GM18511 (cell line): Measurements from ENCODE around the gene BTNL3.
"Not testable (repeated sequence)": the region's sequence is repeated elsewhere in the genome, so short reads cannot be mapped to it uniquely, and the experiment has no call there.

Experiments
- ATAC-seq: cut with Tn5 transposase; IDR thresholded peaks from one replicate; pipeline ENCODE4 v1.9.1; 2021; ENCODE audit warnings: mild to moderate bottlenecking, moderate library complexity; ENCODE audit not compliant: unreplicated experiment

Gene BTNL3

DNA sequence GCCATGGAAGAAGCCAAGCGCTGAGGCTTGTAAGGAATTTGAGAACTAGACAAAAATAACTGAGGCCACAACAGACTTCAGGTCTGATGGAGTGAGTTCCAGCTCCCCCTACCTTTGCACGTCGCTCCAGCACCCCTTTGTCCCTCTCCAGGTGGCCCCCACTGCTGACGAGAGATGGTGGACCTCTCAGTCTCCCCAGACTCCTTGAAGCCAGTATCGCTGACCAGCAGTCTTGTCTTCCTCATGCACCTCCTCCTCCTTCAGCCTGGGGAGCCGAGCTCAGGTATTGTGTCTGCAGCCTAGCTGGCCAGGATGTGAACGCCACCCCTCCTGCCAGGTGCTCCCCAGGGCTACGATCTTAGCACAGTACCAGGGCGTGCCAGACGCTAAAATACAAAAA, 56.7 kb downstream of the BTNL3 start:
- no peak for ATAC-seq

DNA sequence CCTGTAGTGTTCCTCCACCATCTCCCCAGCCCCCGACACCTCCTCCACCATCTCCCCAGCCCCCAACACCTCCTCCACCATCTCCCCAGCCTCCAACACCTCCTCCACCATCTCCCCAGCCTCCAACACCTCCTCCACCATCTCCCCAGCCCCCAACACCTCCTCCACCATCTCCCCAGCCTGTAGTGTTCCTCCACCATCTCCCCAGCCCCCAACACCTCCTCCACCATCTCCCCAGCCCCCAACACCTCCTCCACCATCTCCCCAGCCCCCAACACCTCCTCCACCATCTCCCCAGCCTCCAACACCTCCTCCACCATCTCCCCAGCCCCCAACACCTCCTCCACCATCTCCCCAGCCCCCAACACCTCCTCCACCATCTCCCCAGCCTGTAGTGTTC, 57.2 kb downstream of the BTNL3 start:
- ATAC-seq: not testable (repeated sequence)

DNA sequence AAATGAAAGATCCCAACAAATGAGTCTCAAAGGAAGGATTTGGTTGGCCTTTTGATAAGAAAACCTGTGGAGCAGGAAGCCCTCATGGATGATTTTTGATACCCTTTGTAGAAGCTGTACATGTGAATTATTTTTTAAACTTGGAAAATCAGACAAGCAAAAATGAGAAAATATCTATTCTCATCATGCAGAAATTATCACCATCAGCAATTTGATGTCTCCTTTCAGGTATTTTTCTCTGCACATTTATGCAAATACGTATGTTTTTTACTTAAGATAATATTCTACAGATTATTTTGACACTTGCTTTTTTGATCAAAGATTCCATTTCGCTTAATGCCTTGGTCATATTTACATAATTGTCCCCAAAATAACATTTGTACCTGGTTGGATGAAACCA, 58.6 kb downstream of the BTNL3 start:
- ATAC-seq: no peak

DNA sequence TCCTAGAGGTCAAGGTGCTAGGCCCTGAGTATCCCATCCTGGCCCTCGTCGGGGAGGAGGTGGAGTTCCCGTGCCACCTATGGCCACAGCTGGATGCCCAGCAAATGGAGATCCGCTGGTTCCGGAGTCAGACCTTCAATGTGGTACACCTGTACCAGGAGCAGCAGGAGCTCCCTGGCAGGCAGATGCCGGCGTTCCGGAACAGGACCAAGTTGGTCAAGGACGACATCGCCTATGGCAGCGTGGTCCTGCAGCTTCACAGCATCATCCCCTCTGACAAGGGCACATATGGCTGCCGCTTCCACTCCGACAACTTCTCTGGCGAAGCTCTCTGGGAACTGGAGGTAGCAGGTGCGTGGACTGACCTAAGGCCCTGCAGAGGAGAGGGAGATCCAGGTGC, 59.3 kb downstream of the BTNL3 start:
- no peak for ATAC-seq

DNA sequence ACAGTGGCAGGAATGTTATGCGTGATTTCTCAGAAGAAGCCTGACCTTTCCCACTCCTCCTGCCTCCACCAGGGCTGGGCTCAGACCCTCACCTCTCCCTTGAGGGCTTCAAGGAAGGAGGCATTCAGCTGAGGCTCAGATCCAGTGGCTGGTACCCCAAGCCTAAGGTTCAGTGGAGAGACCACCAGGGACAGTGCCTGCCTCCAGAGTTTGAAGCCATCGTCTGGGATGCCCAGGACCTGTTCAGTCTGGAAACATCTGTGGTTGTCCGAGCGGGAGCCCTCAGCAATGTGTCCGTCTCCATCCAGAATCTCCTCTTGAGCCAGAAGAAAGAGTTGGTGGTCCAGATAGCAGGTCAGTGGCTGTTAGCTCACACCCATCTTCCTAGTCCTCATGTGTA, 61.4 kb downstream of the BTNL3 start:
- ATAC-seq: no peak

DNA sequence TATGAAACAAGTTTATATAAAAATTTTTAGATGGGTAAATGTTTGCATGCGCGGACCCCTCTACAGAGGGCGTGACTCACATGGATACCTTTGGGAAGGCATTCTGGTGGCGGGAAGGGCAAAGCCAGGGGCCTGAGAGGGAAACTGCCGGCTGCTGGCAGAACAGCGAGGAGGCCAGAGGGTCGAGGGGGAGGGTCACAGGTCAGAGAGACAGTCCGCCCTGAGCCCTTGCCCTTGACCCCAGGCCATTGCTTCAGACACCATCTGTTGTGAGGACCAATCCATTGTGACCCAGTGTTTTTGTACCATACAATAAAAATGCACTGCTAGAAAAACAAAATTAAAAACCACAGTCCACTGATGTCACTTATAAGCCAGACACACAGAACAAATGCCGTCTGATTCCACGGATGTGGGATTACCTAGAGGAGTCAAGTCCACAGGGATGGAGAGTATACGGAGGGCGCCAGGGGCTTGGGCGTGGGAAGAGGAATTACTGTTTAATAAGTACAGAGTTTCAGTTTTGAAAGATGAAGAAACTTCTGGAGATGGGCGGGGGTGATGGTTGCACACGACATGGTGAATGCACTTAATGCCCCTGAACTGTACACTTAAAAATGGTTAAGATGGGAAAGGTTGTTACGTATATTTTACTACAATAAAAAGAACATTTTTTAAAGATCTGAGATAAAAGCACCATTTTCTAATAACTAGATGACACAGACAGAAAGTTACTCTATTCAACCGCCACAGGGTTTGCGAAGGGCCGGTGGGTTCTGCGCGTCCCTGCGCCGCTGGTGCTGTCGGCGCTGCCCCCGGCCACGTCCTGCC, 63.4 kb downstream of the BTNL3 start:
- ATAC-seq: no peak

DNA sequence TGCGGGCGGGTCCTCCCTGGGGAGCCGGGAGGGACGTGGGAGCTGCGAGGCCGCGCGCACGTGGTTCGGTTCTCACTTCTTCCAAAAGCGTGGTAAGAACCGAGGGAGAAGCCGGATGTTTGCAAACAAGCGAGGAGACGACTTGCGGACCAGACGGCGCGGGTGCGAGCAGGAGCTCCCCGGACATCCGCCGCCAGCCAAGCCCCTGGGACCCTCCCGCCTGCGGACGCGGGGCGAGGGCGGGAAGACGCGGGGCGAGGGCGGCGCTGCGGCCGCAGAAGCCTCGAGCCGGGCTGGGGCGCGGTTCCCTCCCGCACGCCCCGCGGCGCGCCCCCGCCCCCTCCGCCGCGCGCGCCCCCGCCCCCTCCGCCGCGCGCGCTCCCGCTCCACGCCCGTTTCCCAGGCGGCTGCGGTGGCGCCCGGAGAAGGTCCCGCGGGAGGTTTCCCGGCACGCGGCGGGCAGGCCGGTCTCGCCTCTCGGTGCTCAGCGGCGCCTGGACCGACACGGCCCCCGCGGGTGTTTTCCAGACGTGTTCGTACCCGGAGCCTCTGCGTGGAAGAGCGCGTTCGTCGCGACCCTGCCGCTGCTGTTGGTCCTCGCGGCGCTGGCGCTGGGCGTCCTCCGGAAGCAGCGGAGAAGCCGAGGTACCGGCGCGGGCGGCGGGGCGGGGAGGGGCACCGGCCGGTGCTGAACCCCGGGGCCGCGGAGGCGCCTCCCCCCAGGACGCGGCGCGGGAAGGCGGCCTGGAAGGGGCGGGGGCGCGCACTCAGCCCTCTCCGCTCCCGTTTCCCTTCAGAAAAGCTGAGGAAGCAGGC, 64.2 kb downstream of the BTNL3 start:
- ATAC-seq: no peak

DNA sequence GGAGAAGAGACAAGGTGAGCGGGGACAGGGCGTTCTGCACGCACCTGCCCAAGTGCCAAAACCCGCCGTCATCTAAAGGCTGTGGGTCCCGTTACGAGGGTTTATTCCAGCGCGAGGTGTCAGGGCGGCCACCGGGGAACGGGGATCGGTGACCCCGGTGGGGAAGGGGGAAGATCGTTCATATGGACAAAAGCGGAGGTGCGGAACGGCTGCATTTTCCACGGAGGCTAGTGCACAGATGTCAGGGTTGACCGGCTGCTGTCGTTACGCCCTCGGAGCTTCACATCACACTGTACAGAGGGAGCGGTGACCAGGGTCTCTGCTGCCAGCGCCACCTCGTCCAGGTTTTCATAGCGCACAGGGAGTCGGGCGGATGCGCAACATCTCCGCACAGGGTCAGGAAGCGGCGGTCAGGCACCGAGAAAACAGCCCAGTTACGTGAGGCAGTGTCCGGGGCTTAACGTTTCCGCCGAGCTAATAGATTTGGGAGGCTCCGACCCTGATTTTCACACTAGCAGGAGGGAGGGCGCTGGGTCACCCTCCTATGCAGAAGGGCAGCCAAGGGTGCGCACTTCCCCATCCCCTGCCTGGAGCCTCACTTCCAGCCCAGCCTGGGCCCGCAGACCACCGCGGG, 65.0 kb downstream of the BTNL3 start:
- ATAC-seq: no peak

DNA sequence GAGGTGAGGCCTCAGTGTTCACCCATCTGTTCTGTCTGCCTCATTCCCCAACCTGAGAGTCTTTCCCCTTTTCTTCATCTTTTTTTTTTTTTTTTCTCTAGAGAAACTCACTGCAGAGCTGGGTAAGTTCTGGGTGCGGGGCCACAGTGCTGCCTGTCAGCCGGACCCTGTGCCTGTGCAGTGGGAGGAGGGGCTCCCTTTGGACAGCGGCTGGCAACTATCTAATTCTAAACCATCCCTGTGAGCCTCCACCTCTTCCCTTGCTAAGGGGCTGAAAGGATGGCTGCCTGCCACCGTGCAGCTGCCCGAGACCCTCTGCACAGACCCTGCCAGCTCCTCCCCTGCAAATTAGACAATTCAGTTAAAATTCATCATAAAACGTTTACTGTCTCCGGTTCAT, 65.5 kb downstream of the BTNL3 start:
- no peak for ATAC-seq

DNA sequence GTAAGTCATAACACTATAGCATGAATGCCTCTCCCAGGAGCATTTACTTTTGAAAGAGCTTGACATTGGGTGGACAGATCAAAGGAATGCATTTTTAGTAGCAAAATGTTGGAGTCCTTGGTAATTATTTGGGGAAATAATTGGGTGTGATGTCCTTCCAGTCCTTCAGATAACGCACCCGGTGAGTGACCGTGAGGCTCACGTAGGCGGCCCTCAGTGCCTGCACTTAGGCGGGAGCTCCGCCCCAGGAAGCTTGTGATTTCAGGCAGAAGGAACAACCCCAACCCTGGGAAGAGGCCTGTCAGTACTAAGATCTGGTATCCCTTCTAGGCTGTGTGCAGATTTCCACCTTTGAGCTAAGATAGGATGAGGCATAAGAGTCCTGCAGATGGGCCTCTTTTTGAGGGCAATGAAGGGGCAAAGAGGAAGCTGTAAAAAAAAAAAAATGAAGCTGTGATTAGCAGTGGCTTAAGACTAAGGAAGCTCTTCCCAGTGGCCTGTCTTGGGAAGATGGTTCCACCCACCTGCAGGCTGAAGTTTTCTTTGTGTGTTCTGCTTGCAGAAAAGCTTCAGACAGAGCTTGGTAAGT, 66.3 kb downstream of the BTNL3 start:
- ATAC-seq: no peak
